ENCODE results near the gene EP400. TPM values are rescaled to one million over a fixed set of nuclear protein-coding genes. Genes with fewer than 3 reads are reported as not detected.

The EP400 gene
- polyA plus RNA-seq, 1 donor from 2014 or later, result 11.1 TPM

DNA sequence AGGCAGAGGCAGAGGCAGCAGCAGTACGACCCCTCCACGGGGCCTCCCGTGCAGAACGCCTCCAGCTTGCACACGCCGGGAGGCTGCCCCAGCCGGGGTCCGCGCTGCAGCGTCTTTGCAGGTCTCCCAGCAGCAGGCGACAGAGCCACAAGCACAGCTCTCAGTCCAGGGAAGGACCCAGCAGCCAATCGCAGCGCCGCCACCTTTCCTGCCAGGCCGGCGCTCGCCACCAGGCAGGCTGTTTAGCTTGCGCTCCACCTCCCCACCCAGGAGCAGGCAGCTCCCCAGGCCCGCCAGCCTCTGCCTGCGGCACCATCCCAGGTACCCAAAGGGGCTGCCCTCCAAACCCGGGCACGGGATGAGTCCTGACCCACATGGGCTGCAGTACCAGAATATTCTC lies 169.1 kb downstream of the EP400 start:
- Mint-ChIP-seq H3K4me3 (no peak overlapping the region), H3K9me3 (no peaks in the 10 kb centered on the region), H3K27ac (no peak overlapping the region), H3K27me3 (no peaks in the 10 kb centered on the region), H3K4me1 (no peaks in the 10 kb centered on the region), H3K36me3 (no peaks in the 10 kb centered on the region)

GRCh38 chr12:132121283-132121682 lies 171.5 kb downstream of the EP400 start:
- Mint-ChIP-seq H3K36me3 (peaks cover 6% of the 10 kb centered on the region), H3K4me1 (no peaks in the 10 kb centered on the region), H3K27me3 (no peaks in the 10 kb centered on the region), H3K4me3 (no peak overlapping the region), H3K9me3 (no peaks in the 10 kb centered on the region), H3K27ac (no peak overlapping the region)

GRCh38 chr12:132123970-132124765 lies 174.4 kb downstream of the EP400 start:
- Mint-ChIP-seq H3K36me3 (peaks cover 18% of the 10 kb centered on the region), H3K27me3 (no peaks in the 10 kb centered on the region), H3K9me3 (peaks cover 0 to 2% (median 0%) of the 10 kb centered on the region in 3 donors), H3K27ac (no peak overlapping the region), H3K4me1 (peaks cover 0 to 3% (median 0%) of the 10 kb centered on the region in 3 donors), H3K4me3 (no peak overlapping the region)

DNA sequence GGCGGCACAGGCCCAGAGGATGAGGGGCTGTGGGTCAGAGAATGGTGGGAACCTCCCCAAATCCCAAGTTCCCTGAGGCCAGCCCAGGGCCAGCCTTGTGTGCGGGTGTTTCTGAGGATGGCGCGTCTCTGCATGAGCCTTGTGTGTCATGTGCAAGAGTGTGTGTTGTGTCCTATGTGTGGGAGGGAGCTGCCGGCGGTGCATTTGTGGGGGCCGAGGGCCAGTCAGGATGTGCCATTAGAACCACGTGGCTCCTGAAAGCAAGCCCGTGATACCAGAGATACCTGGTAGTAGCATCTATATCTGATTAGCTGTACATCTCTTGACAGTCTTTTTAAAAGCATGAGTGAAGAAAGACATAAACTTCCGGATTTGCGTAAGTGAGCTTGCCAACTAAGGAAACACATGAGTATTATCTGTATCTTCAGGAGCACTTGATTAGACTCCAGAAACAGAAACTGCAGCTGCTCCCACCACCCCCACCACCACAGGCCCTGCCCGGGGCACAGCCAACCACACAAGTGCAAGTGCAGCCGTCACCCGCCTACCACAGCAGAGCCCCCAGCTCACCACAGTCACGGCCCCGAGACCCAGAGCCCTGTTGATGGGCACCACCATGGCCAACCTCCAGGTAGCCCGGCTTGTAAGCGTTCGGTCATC lies 175.2 kb downstream of the EP400 start:
- Mint-ChIP-seq H3K27me3 (no peaks in the 10 kb centered on the region), H3K4me3 (no peak overlapping the region), H3K36me3 (peaks cover 18% of the 10 kb centered on the region), H3K4me1 (peaks cover 0 to 4% (median 0%) of the 10 kb centered on the region in 3 donors), H3K27ac (no peak overlapping the region), H3K9me3 (peaks cover 0 to 2% (median 0%) of the 10 kb centered on the region in 3 donors)

GRCh38 chr12:132125736-132126135 lies 176.0 kb downstream of the EP400 start:
- Mint-ChIP-seq H3K36me3 (peaks cover 18% of the 10 kb centered on the region), H3K4me1 (peaks cover 0 to 4% (median 0%) of the 10 kb centered on the region in 3 donors), H3K4me3 (no peak overlapping the region), H3K27ac (no peak overlapping the region), H3K27me3 (no peaks in the 10 kb centered on the region), H3K9me3 (peaks cover 0 to 2% (median 0%) of the 10 kb centered on the region in 3 donors)

- H3K27me3 Mint-ChIP-seq, result no peaks in the 10 kb centered on the region
- H3K36me3 Mint-ChIP-seq, result peaks cover 18% of the 10 kb centered on the region
- no peak overlapping the region for H3K4me3 Mint-ChIP-seq
- no peak overlapping the region for H3K27ac Mint-ChIP-seq
- H3K9me3 Mint-ChIP-seq, result peaks cover 0 to 6% (median 0%) of the 10 kb centered on the region in 3 donors
- H3K4me1 Mint-ChIP-seq, result peaks cover 0 to 4% (median 0%) of the 10 kb centered on the region in 3 donors
Measured at GRCh38 chr12:132127041-132127440, 177.3 kb downstream of the EP400 start.

- Mint-ChIP-seq H3K36me3 (peaks cover 18% of the 10 kb centered on the region), H3K4me1 (peaks cover 0 to 4% (median 0%) of the 10 kb centered on the region in 3 donors), H3K27me3 (no peaks in the 10 kb centered on the region), H3K4me3 (no peak overlapping the region), H3K9me3 (peaks cover 0 to 6% (median 0%) of the 10 kb centered on the region in 3 donors), H3K27ac (no peak overlapping the region)
Measured at GRCh38 chr12:132129007-132129406, 179.3 kb downstream of the EP400 start.

- H3K27ac Mint-ChIP-seq, result no peak overlapping the region
- no peak overlapping the region for H3K4me3 Mint-ChIP-seq
Measured at GRCh38 chr12:132130690-132131089, 180.9 kb downstream of the EP400 start.

More at GRCh38 chr12:132130690-132131089, 180.9 kb downstream of the EP400 start:
- Mint-ChIP-seq H3K27me3 (no peaks in the 10 kb centered on the region), H3K4me1 (peaks cover 0 to 4% (median 0%) of the 10 kb centered on the region in 3 donors), H3K36me3 (peaks cover 14% of the 10 kb centered on the region), H3K9me3 (peaks cover 0 to 6% (median 0%) of the 10 kb centered on the region in 3 donors)

Other genes with a start within 250 kb of the EP400 start
- gene SFSWAP, start 238.9 kb upstream of the EP400 start, polyA plus RNA-seq, result 24.2 TPM
- gene MMP17, start 121.5 kb upstream of the EP400 start, polyA plus RNA-seq, result 3.4 TPM
- gene ULK1, start 55.3 kb upstream of the EP400 start, polyA plus RNA-seq, result 1.6 TPM
- 45.5 TPM for gene PUS1, start 20.7 kb upstream of the EP400 start, polyA plus RNA-seq
- 8.9 TPM for gene DDX51, start 194.4 kb downstream of the EP400 start, polyA plus RNA-seq
- 31.2 TPM for gene NOC4L, start 194.5 kb downstream of the EP400 start, polyA plus RNA-seq